SK-N-SH treated with all-trans-retinoic acid at 6 μM for 48 hours (cell line): ENCODE results near the gene RAP1A.

Source experiments
- ATAC-seq: fragments of 200-7000 bp; cut with Tn5 transposase; 3 replicates; pipeline ENCODE4 v1.9.1; 2020; ENCODE audit warnings: mild to moderate bottlenecking, moderate library complexity
- ARNTL ChIP-seq: fragments of 450-650 bp; formaldehyde crosslinking; IDR thresholded peaks from 2 replicates; pipeline ENCODE4 v1.5.0; 2020; ENCODE audit warnings: low read depth, mild to moderate bottlenecking, moderate library complexity, borderline replicate concordance
- BACH2 ChIP-seq: fragments of 250-450 bp; sonication (Bioruptor Pico); IDR thresholded peaks from 2 replicates; pipeline ENCODE4 v1.9.0; 2021; ENCODE audit warnings: mild to moderate bottlenecking, borderline replicate concordance
- CREB5 ChIP-seq: fragments of 250-450 bp; sonication (Bioruptor Pico); IDR thresholded peaks from 2 replicates; pipeline ENCODE4 v1.5.1; 2020; ENCODE audit warnings: low read depth, mild to moderate bottlenecking, moderate library complexity
- CSDC2 ChIP-seq: fragments of 250-450 bp; sonication (Bioruptor Pico); IDR thresholded peaks from 2 replicates; pipeline ENCODE4 v1.5.0; 2020; ENCODE audit warnings: mild to moderate bottlenecking, moderate library complexity
- CSRNP3 ChIP-seq: fragments of 250-450 bp; sonication (Bioruptor Pico); IDR thresholded peaks from 2 replicates; pipeline ENCODE4 v1.5.1; 2021; ENCODE audit warnings: mild to moderate bottlenecking, moderate library complexity
- GLIS3 ChIP-seq: fragments of 250-450 bp; sonication (Bioruptor Pico); IDR thresholded peaks from 2 replicates; pipeline ENCODE4 v1.5.0; 2020; ENCODE audit warnings: mild to moderate bottlenecking, moderate library complexity
- ISL1 ChIP-seq: fragments of 250-450 bp; sonication (Bioruptor Pico); IDR thresholded peaks from 2 replicates; pipeline ENCODE4 v2.1.2; 2022; ENCODE audit warnings: mild to moderate bottlenecking, moderate library complexity
- OSR1 ChIP-seq: fragments of 250-450 bp; sonication (Bioruptor Pico); IDR thresholded peaks from 2 replicates; pipeline ENCODE4 v1.8.0; 2022; ENCODE audit warnings: moderate library complexity, mild to moderate bottlenecking, inconsistent platforms
- PATZ1 ChIP-seq: fragments of 250-450 bp; sonication (Bioruptor Pico); IDR thresholded peaks from 2 replicates; pipeline ENCODE4 v1.8.0; 2020; ENCODE audit warnings: mild to moderate bottlenecking, moderate library complexity, borderline replicate concordance
- PPARA ChIP-seq: fragments of 250-450 bp; sonication (Bioruptor Pico); IDR thresholded peaks from 2 replicates; pipeline ENCODE4 v1.5.0; 2020; ENCODE audit warnings: mild to moderate bottlenecking, borderline replicate concordance
- RARB ChIP-seq: fragments of 250-450 bp; sonication (Bioruptor Pico); IDR thresholded peaks from 2 replicates; pipeline ENCODE4 v1.8.0; 2021; ENCODE audit warnings: mild to moderate bottlenecking, moderate library complexity
- SNAI2 ChIP-seq: fragments of 250-450 bp; sonication (Bioruptor Pico); IDR thresholded peaks from 2 replicates; pipeline ENCODE4 v1.5.0; 2020; ENCODE audit warnings: mild to moderate bottlenecking, moderate library complexity
- TOX ChIP-seq: fragments of 250-450 bp; sonication (Bioruptor Pico); IDR thresholded peaks from 2 replicates; pipeline ENCODE4 v1.8.0; 2021; ENCODE audit warnings: mild to moderate bottlenecking, moderate library complexity, borderline replicate concordance
- TSHZ2 ChIP-seq: fragments of 250-450 bp; sonication (Bioruptor Pico); IDR thresholded peaks from 2 replicates; pipeline ENCODE4 v1.5.0; 2020; ENCODE audit warnings: mild to moderate bottlenecking, moderate library complexity
- ZC3H10 ChIP-seq: fragments of 250-450 bp; sonication (Bioruptor Pico); IDR thresholded peaks from 2 replicates; pipeline ENCODE4 v1.5.1; 2021; ENCODE audit warnings: mild to moderate bottlenecking, moderate library complexity
- ZFP3 ChIP-seq: fragments of 250-450 bp; sonication (Bioruptor Pico); IDR thresholded peaks from 2 replicates; pipeline ENCODE4 v1.5.0; 2020; ENCODE audit warnings: mild to moderate bottlenecking, moderate library complexity
- ZFP30 ChIP-seq: fragments of 450-650 bp; formaldehyde crosslinking; IDR thresholded peaks from 2 replicates; pipeline ENCODE4 v1.5.0; 2022; ENCODE audit warnings: mild to moderate bottlenecking, moderate library complexity
- ZNF70 ChIP-seq: fragments of 450-650 bp; formaldehyde crosslinking; IDR thresholded peaks from 2 replicates; pipeline ENCODE4 v1.5.0; 2020; ENCODE audit warnings: mild to moderate bottlenecking, moderate library complexity
- ZNF8 ChIP-seq: fragments of 450-650 bp; formaldehyde crosslinking; IDR thresholded peaks from 2 replicates; pipeline ENCODE4 v1.5.0; 2020; ENCODE audit warnings: mild to moderate bottlenecking, moderate library complexity

RAP1A gene

GRCh38 chr1:111638320-111638719 is 18.7 kb downstream of the RAP1A start:
- TF ChIP-seq ZFP30 (CRISPR knock-in tag) (no peak), CSDC2 (CRISPR knock-in tag) (no peak), GLIS3 (CRISPR knock-in tag) (no peak), ZFP3 (CRISPR knock-in tag) (no peak), BACH2 (no peak), ZNF8 (CRISPR knock-in tag) (no peak), CREB5 (no peak), OSR1 (CRISPR knock-in tag) (no peak), ZNF70 (CRISPR knock-in tag) (no peak), PATZ1 (no peak), ZC3H10 (CRISPR knock-in tag) (no peak)
- no peak for ATAC-seq

- no peak for ATAC-seq
- TF ChIP-seq ZC3H10 (CRISPR knock-in tag), result no peak
- TF ChIP-seq TSHZ2 (CRISPR knock-in tag), result no peak
- no peak for TF ChIP-seq CSRNP3 (CRISPR knock-in tag)
- no peak for TF ChIP-seq BACH2
- TF ChIP-seq OSR1 (CRISPR knock-in tag), result no peak
- no peak for TF ChIP-seq ARNTL (CRISPR knock-in tag)
- no peak for TF ChIP-seq ISL1 (CRISPR knock-in tag)
- no peak for TF ChIP-seq GLIS3 (CRISPR knock-in tag)
- TF ChIP-seq CSDC2 (CRISPR knock-in tag), result no peak
- TF ChIP-seq RARB (CRISPR knock-in tag), result no peak
- TF ChIP-seq ZNF70 (CRISPR knock-in tag), result no peak
- TF ChIP-seq CREB5, result no peak
- TF ChIP-seq ZNF8 (CRISPR knock-in tag), result no peak
- no peak for TF ChIP-seq TOX
Measured at GRCh38 chr1:111639602-111640198, 20.1 kb downstream of the RAP1A start.

GRCh38 chr1:111643097-111643496 is 23.5 kb downstream of the RAP1A start:
- no peak for TF ChIP-seq SNAI2 (CRISPR knock-in tag)
- no peak for TF ChIP-seq GLIS3 (CRISPR knock-in tag)
- TF ChIP-seq PPARA (CRISPR knock-in tag), result no peak
- no peak for TF ChIP-seq BACH2
- no peak for TF ChIP-seq ARNTL (CRISPR knock-in tag)
- TF ChIP-seq CREB5, result no peak
- ATAC-seq, result no peak
